ENCODE measurements around the gene CEBPB.

CEBPB gene

GRCh38 chr20:50214226-50215024 is 23.8 kb downstream of the CEBPB start:
- no peak for DNase-seq

- no peak for DNase-seq
These were observed 24.6 kb downstream of the CEBPB start for GRCh38 chr20:50215101-50215690.

- no peak for DNase-seq
These were observed 25.3 kb downstream of the CEBPB start for GRCh38 chr20:50215926-50216325.

GRCh38 chr20:50216543-50217206 is 26.0 kb downstream of the CEBPB start:
- DNase-seq: peak; percentile 31

GRCh38 chr20:50217207-50217949 is 26.7 kb downstream of the CEBPB start:
- DNase-seq: no peak

GRCh38 chr20:50218987-50219435 is 28.4 kb downstream of the CEBPB start:
- DNase-seq: no peak

- DNase-seq: no peak
These were observed 29.0 kb downstream of the CEBPB start for GRCh38 chr20:50219600-50219999.

- no peak for DNase-seq
These were observed 29.7 kb downstream of the CEBPB start for GRCh38 chr20:50220093-50220893.

GRCh38 chr20:50220894-50221365 is 30.3 kb downstream of the CEBPB start:
- DNase-seq: no peak

GRCh38 chr20:50221501-50222308 is 31.1 kb downstream of the CEBPB start:
- DNase-seq: no peak

- DNase-seq: no peak
These were observed 31.8 kb downstream of the CEBPB start for GRCh38 chr20:50222309-50223038.

- DNase-seq: no peak
These were observed 32.7 kb downstream of the CEBPB start for GRCh38 chr20:50223039-50224005.

GRCh38 chr20:50224052-50224451 is 33.4 kb downstream of the CEBPB start:
- no peak for DNase-seq

GRCh38 chr20:50224531-50225255 is 34.1 kb downstream of the CEBPB start:
- DNase-seq: peak; percentile 2

- DNase-seq: no peak
These were observed 35.7 kb downstream of the CEBPB start for GRCh38 chr20:50226093-50226974.

- no peak for DNase-seq
These were observed 36.9 kb downstream of the CEBPB start for GRCh38 chr20:50227506-50227905.

- DNase-seq: no peak
These were observed 38.6 kb downstream of the CEBPB start for GRCh38 chr20:50229156-50229607.
